ENCODE data around the gene PAQR7. TPM values are rescaled to one million over a fixed set of nuclear protein-coding genes. Genes with fewer than 3 reads are reported as not detected.

The PAQR7 gene
- total RNA-seq, 3 donors from 2014 or later, result 4.2 to 8.2 (median 7.2) TPM

DNA sequence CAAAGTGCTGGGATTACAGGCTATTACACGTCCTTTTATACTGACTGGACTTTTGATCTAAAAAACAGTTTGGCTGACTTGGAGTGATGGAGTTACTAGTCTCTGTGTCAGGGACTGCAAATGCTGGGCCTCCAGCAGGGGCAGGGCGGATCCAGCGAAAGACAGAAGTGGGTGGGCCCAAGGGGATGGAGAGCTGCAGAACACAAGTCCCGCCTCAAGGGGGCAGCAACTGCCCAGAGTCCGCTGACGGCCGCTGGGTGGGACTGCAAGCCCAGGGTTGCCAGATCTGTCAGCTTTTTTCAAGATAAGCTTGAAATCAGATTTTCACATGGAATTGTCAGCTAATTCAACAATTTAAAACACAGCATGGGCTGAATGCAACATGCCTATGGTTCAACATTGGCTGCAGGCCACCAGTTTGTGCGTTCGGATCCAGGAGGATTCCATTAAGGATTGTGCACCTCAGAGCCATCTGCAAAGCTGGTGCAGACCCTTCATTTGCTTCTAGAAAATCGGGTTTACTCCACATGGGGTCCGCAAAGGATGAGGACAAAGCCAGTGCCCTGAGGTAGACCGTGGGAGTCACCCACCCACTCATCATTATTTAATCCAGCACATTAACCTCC is 20.0 kb upstream of the PAQR7 start:
- DNase-seq (ENCODE audit: low spot score in 2 of 2), result peak; percentile 76 to 85
- Histone ChIP-seq H3K4me1 (peaks cover 0 to 7% of the 10 kb centered on the region in 2 donors), H3K27ac (no peak overlapping the region), H3K4me3 (no peak overlapping the region), H3K27me3 (no peaks in the 10 kb centered on the region), H3K9me3 (no peaks in the 10 kb centered on the region), H3K36me3 (no peaks in the 10 kb centered on the region)
- TF ChIP-seq, protein P1, sequence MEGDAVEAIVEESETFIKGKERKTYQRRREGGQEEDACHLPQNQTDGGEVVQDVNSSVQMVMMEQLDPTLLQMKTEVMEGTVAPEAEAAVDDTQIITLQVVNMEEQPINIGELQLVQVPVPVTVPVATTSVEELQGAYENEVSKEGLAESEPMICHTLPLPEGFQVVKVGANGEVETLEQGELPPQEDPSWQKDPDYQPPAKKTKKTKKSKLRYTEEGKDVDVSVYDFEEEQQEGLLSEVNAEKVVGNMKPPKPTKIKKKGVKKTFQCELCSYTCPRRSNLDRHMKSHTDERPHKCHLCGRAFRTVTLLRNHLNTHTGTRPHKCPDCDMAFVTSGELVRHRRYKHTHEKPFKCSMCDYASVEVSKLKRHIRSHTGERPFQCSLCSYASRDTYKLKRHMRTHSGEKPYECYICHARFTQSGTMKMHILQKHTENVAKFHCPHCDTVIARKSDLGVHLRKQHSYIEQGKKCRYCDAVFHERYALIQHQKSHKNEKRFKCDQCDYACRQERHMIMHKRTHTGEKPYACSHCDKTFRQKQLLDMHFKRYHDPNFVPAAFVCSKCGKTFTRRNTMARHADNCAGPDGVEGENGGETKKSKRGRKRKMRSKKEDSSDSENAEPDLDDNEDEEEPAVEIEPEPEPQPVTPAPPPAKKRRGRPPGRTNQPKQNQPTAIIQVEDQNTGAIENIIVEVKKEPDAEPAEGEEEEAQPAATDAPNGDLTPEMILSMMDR (IDR thresholded peaks at IDR 0.05), result peak; percentile 89 to 99 (median 95)
- TF ChIP-seq POLR2AphosphoS5 (IDR thresholded peaks at IDR 0.05) (peak in 1 of 3 donors; percentile 19), POLR2A (IDR thresholded peaks at IDR 0.05) (no peak)
- intact Hi-C loops (cut with DNase I; ENCODE audit: low total_unique reads), result loop anchor here (10.0 kb wide), 1 partner anchor 99 kb away; the partner anchor contains the start of gene PAFAH2

DNA sequence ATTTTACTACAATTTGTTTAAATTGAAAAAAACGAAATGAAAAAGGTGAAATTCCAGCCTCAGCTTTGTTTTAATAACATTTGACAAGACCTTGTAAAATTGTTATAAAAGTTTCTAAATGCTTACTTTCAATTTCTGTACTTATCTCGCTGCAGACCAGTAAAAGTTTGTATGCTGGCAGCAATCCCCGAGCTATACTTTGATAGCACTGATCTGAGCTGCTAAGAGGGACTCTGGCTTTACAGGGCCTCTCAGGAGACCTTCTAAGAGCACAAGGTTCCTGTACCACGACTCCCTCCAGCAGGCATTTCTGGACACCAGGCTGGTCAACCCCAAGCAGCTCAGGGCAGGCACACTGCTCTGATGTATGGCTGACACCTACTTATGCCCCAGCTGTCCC is 17.6 kb upstream of the PAQR7 start:
- TF ChIP-seq POLR2AphosphoS5 (IDR thresholded peaks at IDR 0.05) (no peak), POLR2A (IDR thresholded peaks at IDR 0.05) (no peak)
- TF ChIP-seq, protein P1 (IDR thresholded peaks at IDR 0.05), result no peak
- H3K4me3 ChIP-seq, result no peak overlapping the region
- H3K27ac ChIP-seq, result no peak overlapping the region
- peaks cover 0 to 7% of the 10 kb centered on the region in 2 donors for H3K4me1 ChIP-seq
- intact Hi-C loops (cut with DNase I; ENCODE audit: low total_unique reads), result loop anchor here (10.0 kb wide), 1 partner anchor 102 kb away; the partner anchor contains the start of gene PAFAH2
- DNase-seq (ENCODE audit: low spot score in 2 of 2), result no peak
- H3K9me3 ChIP-seq, result no peaks in the 10 kb centered on the region
- H3K27me3 ChIP-seq, result no peaks in the 10 kb centered on the region
- no peaks in the 10 kb centered on the region for H3K36me3 ChIP-seq

DNA sequence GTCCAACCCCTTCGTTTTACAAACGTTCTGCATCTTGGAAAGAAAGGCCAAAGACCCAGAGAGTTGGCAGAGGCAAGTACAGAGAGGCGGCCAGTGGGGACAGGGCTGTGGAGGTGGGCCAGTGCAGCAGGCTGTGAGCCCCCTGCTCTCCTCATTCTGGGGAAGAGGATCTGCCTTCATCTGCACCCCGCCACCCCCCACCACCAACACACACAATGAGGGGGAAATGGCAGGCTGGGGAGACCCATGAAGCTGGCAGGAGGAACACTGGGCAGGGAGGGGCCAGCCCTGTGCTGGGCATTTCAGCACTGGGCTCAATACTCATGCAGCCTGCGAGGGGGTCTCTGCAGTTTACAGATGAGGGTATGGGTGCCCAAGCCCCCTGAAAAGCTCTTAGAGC is 16.1 kb upstream of the PAQR7 start:
- H3K27me3 ChIP-seq, result no peaks in the 10 kb centered on the region
- H3K4me1 ChIP-seq, result peaks cover 0 to 7% of the 10 kb centered on the region in 2 donors
- H3K4me3 ChIP-seq, result no peak overlapping the region
- H3K27ac ChIP-seq, result peak overlapping the region; percentile 33 to 46
- TF ChIP-seq, protein P1 (IDR thresholded peaks at IDR 0.05), result no peak
- no peak for TF ChIP-seq POLR2AphosphoS5 (IDR thresholded peaks at IDR 0.05)
- TF ChIP-seq POLR2A (IDR thresholded peaks at IDR 0.05), result no peak
- no peak for DNase-seq (ENCODE audit: low spot score in 2 of 2)
- H3K9me3 ChIP-seq, result no peaks in the 10 kb centered on the region
- intact Hi-C loops (cut with DNase I; ENCODE audit: low total_unique reads), result loop anchor here (10.0 kb wide), 1 partner anchor 103 kb away; the partner anchor contains the start of gene PAFAH2
- H3K36me3 ChIP-seq, result no peaks in the 10 kb centered on the region

DNA sequence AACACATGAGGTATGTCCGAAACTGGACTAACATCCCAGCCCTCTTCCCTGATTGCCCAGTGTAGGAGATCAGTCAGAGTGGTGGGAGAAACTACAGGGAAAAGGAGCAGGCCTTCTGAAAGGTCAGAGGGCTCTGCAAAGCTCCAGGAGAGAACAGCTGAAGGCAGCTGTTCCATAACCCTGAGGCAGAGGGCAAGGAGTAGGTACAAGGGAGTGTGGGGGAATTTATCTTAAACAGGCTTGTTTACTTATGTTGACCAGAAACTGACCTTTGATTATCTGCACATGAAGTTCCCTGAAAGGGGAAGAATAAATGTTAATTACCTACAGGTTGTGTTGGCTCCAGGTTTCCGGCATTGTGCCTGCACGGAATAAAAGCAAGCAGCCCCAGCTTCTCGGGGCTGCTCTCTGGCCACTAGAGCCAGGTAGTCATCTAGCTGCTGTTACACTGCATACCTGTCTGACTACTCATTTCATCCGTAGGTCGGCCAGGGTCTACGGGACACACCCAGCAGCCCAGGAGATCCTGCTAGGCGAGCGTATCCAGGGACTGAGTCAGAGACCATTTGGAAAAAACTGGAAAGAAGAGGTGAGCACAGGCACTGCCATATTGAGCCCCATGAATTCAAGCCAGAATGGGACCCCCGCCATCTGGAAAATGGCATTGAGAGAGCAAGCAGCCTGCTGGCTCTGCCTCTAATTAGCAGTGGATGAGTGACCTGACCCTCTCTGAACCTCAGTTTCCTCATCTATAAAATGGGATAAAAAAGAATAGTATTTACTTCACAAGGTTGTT is 14.9 kb upstream of the PAQR7 start:
- Histone ChIP-seq H3K27me3 (no peaks in the 10 kb centered on the region), H3K9me3 (no peaks in the 10 kb centered on the region), H3K4me1 (peaks cover 0 to 1% of the 10 kb centered on the region in 2 donors), H3K27ac (peak overlapping the region; percentile 54 to 73), H3K36me3 (no peaks in the 10 kb centered on the region), H3K4me3 (no peak overlapping the region)
- TF ChIP-seq POLR2A (IDR thresholded peaks at IDR 0.05) (no peak), POLR2AphosphoS5 (IDR thresholded peaks at IDR 0.05) (peak in 1 of 3 donors; percentile 39)
- TF ChIP-seq, protein P1 (IDR thresholded peaks at IDR 0.05), result no peak
- intact Hi-C loops (cut with DNase I; ENCODE audit: low total_unique reads), result loop anchor here (10.0 kb wide), 1 partner anchor 104 kb away; the partner anchor contains the start of gene PAFAH2
- peak in 1 of 2 donors; percentile 77 for DNase-seq (ENCODE audit: low spot score in 2 of 2)

DNA sequence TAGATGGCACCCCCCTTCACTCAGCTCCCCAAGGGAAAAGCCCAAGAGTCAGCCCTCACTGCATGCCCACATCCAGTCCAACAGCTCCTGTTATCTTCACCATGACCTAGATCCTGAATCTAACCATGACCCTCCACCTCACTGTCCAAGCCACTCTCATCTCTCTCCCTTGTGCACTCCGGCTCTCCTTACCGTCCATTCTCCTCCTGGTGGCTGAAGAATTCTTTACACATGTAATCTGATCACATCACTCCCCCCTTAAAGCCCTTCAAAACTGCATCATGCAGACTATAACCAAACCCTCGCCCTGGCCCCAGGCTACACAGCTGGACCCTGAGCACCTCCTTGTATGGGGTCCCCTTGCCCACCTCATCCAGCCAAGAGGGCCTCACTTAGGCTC is 14.0 kb upstream of the PAQR7 start:
- TF ChIP-seq POLR2AphosphoS5 (IDR thresholded peaks at IDR 0.05) (no peak), POLR2A (IDR thresholded peaks at IDR 0.05) (no peak)
- TF ChIP-seq, protein P1 (IDR thresholded peaks at IDR 0.05), result no peak
- Histone ChIP-seq H3K27ac (peak overlapping the region in 1 of 2 donors; percentile 73), H3K4me3 (no peak overlapping the region), H3K36me3 (no peaks in the 10 kb centered on the region), H3K4me1 (no peaks in the 10 kb centered on the region), H3K27me3 (no peaks in the 10 kb centered on the region), H3K9me3 (no peaks in the 10 kb centered on the region)
- intact Hi-C loops (cut with DNase I; ENCODE audit: low total_unique reads), result no loop called here
- no peak for DNase-seq (ENCODE audit: low spot score in 2 of 2)
